Measurements from ENCODE around the gene SH2D1B. TPM values are rescaled to one million over a fixed set of nuclear protein-coding genes. Genes with fewer than 3 reads are reported as not detected.
"Not testable (repeated sequence)": the region's sequence is repeated elsewhere in the genome, so short reads cannot be mapped to it uniquely, and the experiment has no call there.

Gene SH2D1B
- total RNA-seq, 1 donor from 2014 or later, result not detected

DNA sequence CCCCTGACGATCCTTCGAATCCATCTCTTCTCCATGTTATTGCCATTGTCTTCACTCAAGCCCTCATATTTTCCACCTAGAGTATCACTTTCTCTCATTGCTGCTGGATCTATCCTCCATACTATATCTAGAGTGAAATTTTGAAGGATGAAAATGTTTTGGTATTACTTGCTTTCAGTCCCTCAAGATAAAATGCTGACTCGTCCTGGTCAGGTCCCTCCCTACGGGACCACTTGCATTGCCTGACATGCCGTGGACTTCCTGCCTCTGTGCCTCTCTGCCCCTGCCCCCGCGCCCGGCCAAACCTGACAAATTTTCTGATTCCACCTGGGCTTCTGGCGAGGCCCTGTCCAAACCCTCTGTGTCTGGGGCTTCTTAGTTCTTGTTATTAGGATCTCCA is 58.9 kb downstream of the SH2D1B start:
- no peak overlapping the region for H3K27ac Mint-ChIP-seq
- TF ChIP-seq, protein P1, sequence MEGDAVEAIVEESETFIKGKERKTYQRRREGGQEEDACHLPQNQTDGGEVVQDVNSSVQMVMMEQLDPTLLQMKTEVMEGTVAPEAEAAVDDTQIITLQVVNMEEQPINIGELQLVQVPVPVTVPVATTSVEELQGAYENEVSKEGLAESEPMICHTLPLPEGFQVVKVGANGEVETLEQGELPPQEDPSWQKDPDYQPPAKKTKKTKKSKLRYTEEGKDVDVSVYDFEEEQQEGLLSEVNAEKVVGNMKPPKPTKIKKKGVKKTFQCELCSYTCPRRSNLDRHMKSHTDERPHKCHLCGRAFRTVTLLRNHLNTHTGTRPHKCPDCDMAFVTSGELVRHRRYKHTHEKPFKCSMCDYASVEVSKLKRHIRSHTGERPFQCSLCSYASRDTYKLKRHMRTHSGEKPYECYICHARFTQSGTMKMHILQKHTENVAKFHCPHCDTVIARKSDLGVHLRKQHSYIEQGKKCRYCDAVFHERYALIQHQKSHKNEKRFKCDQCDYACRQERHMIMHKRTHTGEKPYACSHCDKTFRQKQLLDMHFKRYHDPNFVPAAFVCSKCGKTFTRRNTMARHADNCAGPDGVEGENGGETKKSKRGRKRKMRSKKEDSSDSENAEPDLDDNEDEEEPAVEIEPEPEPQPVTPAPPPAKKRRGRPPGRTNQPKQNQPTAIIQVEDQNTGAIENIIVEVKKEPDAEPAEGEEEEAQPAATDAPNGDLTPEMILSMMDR (IDR thresholded peaks at IDR 0.05), result no peak
- no peaks in the 10 kb centered on the region for H3K36me3 Mint-ChIP-seq (ENCODE audit: low read depth)
- intact Hi-C loops (cut with micrococcal nuclease), result no loop called here
- ChIA-PET CTCF (no interaction called here), POLR2A (no interaction called here)
- DNase-seq (no peak), ATAC-seq (ENCODE audit: low read depth) (no peak)
- no peaks in the 10 kb centered on the region for H3K4me1 Mint-ChIP-seq
- no peak overlapping the region for H3K4me3 Mint-ChIP-seq
- peaks cover 13% of the 10 kb centered on the region for H3K27me3 Mint-ChIP-seq
- H3K9me3 Mint-ChIP-seq, result no peaks in the 10 kb centered on the region

DNA sequence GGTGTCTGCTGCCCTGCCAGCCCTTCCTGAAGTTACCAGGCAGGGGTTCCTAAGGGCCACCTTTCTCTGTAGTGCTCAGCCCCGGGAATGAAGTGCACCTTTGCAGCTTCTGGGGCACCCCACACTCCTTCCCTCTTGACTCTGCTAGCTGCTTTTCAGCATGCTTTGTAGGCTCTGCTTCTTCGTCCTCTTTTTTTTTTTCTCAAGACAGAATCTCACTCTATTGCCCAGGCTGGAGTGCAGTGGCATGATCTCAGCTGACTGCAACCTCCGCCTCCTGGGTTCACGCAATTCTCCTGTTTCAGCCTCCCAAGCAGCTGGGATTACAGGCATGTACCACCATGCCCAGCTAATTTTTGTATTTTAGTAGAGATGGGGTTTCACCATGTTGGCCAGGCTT is 60.1 kb downstream of the SH2D1B start:
- POLR2A ChIA-PET; H3K36me3 Mint-ChIP-seq (ENCODE audit: low read depth); H3K4me1 Mint-ChIP-seq; H3K9me3 Mint-ChIP-seq; intact Hi-C loops (cut with micrococcal nuclease); CTCF ChIA-PET; H3K4me3 Mint-ChIP-seq; ATAC-seq (ENCODE audit: low read depth); H3K27ac Mint-ChIP-seq; H3K27me3 Mint-ChIP-seq; DNase-seq: not testable (repeated sequence)

DNA sequence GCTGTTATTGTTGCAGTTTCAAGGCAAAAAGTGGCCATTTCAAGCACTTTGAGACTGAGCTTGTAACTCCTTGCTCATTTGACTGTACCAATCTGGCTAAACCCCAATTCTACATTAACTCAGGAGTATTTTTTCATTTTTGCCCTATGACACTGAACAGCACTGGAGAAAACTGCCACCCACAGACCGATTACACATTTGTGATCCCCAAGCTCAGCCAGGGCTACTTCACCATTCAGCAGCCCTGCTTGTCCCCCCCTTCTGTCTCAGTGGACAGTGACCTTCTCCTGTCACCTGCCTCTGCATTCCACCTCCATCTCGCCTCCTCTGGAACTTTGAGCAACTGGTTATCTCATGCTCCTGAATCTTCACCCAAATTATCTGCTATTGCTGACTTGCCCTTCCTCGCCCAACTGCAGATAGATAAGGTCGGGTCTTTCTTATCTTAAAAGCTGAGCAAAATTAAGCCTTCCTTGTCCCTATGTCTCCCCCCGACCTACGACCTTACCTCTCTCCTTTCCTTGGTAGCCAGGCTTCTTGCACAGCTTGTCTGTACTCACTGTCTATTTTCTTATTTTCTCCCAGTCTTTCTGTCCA is 60.6 kb downstream of the SH2D1B start:
- TF ChIP-seq, protein P1 (IDR thresholded peaks at IDR 0.05), result no peak
- H3K9me3 Mint-ChIP-seq, result no peaks in the 10 kb centered on the region
- H3K4me3 Mint-ChIP-seq, result no peak overlapping the region
- ChIA-PET POLR2A (no interaction called here), CTCF (no interaction called here)
- no peak for DNase-seq
- H3K27ac Mint-ChIP-seq, result no peak overlapping the region
- H3K27me3 Mint-ChIP-seq, result peaks cover 2% of the 10 kb centered on the region
- ATAC-seq (ENCODE audit: low read depth), result no peak
- intact Hi-C loops (cut with micrococcal nuclease), result no loop called here
- H3K36me3 Mint-ChIP-seq (ENCODE audit: low read depth), result no peaks in the 10 kb centered on the region
- H3K4me1 Mint-ChIP-seq, result no peaks in the 10 kb centered on the region

DNA sequence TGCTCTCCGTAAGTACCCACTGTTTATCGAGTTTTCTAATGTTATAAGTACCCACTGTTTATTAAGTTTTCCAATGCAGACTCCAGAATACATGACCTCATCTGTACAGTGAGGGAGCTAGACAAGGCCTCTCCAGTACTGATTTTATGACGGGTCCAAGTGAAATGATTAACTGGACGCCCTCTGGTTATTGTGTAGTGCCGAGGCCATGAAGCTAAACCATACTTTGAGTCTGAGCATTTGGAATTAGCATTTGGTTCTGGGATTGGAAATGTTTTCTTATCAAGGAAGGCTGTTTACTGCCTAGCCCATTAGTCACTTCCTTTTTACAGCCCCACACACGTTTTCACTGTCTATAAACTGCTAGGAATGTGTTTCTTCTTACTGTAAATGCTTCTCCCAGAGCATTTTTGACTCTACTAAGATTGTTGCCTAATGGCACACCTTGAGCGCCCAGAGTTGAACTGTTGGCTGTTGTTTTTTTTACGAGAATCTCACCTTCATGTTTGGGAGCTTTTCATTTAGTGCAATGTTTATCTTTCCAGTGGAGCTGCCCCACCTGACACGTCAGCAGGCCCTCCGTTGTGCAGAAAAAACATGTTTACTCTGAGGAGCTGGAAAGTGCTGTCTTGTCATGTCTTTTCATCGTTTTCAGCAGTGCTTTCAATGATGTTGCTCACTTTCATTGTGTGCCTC is 62.2 kb downstream of the SH2D1B start:
- Mint-ChIP-seq H3K4me3 (no peak overlapping the region), H3K9me3 (no peaks in the 10 kb centered on the region), H3K27me3 (peaks cover 2% of the 10 kb centered on the region), H3K36me3 (ENCODE audit: low read depth) (no peaks in the 10 kb centered on the region), H3K27ac (no peak overlapping the region), H3K4me1 (no peaks in the 10 kb centered on the region)
- POLR2A ChIA-PET, result no interaction called here
- DNase-seq (no peak), ATAC-seq (ENCODE audit: low read depth) (no peak)
- CTCF ChIA-PET, result no interaction called here
- intact Hi-C loops (cut with micrococcal nuclease), result no loop called here
- TF ChIP-seq, protein P1 (IDR thresholded peaks at IDR 0.05), result no peak

DNA sequence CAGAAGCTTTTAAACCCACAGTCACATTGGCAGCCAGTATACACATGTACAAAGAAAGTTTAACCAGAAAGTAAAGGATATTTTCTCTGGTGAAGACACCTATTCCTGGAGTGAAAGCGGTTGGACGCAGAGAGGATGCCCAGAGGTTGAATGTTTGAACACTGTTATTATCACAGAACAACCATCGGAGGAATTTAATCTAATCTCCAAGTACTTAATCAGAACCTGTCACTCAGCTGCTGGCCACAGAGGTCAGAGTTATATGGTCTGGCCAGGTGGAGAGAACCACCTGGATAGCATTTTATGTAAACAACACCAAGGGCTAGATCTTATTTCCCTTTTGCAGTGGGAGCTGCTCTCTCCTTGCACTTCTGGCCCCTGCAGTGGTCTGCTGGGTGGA is 64.7 kb downstream of the SH2D1B start:
- no peaks in the 10 kb centered on the region for H3K36me3 Mint-ChIP-seq (ENCODE audit: low read depth)
- H3K4me3 Mint-ChIP-seq, result no peak overlapping the region
- H3K9me3 Mint-ChIP-seq, result no peaks in the 10 kb centered on the region
- ATAC-seq (ENCODE audit: low read depth) (no peak), DNase-seq (no peak)
- ChIA-PET CTCF (no interaction called here), POLR2A (no interaction called here)
- TF ChIP-seq, protein P1 (IDR thresholded peaks at IDR 0.05), result no peak
- peaks cover 4% of the 10 kb centered on the region for H3K27me3 Mint-ChIP-seq
- H3K27ac Mint-ChIP-seq, result no peak overlapping the region
- H3K4me1 Mint-ChIP-seq, result no peaks in the 10 kb centered on the region
- intact Hi-C loops (cut with micrococcal nuclease), result no loop called here

Other genes starting within 250 kb of the SH2D1B start
- not detected in 2 replicates for gene SPATA46, start 35.3 kb downstream of the SH2D1B start, total RNA-seq
- not detected in 2 replicates for gene C1orf226, start 30.4 kb downstream of the SH2D1B start, total RNA-seq
- 60.7 and 65.6 TPM in 2 replicates for gene UHMK1, start 85.7 kb upstream of the SH2D1B start, total RNA-seq
- 11.6 and 13.4 TPM in 2 replicates for gene UAP1, start 149.6 kb upstream of the SH2D1B start, total RNA-seq
- 0.09 and 0.27 TPM in 2 replicates for gene DDR2, start 220.3 kb upstream of the SH2D1B start, total RNA-seq

All from activated B cell treated with CpG ODN at 0.5 μM for 24 hours (primary cell).